NT2/D1 (cell line): ENCODE data around the gene RAPGEF6.

Experiments
- DNase-seq: peaks from one replicate; pipeline ENCODE4 v3.0.0-alpha.2; 2011; ENCODE audit warnings: low read depth, low spot score
- H3K27me3 ChIP-seq: 2 replicates; pipeline ENCODE4 v1.6.0; 2011; ENCODE audit warnings: mild to moderate bottlenecking; ENCODE audit not compliant: insufficient read length, insufficient read depth
- H3K36me3 ChIP-seq: 2 replicates; pipeline ENCODE4 v1.6.1; 2011; ENCODE audit warnings: mild to moderate bottlenecking, low read length, mixed read lengths; ENCODE audit not compliant: insufficient read depth, insufficient read length
- H3K4me1 ChIP-seq: 2 replicates; pipeline ENCODE4 v1.5.1; 2011; ENCODE audit not compliant: insufficient read depth, insufficient read length
- H3K4me3 ChIP-seq: 2 replicates; pipeline ENCODE4 v1.5.1; 2011; ENCODE audit warnings: low read depth; ENCODE audit not compliant: insufficient read length
- H3K9ac ChIP-seq: 2 replicates; pipeline ENCODE4 v1.6.0; 2011; ENCODE audit warnings: low read depth; ENCODE audit not compliant: insufficient read length
- H3K9me3 ChIP-seq: 2 replicates; pipeline ENCODE4 v1.5.1; 2011; ENCODE audit warnings: mild to moderate bottlenecking, low read length; ENCODE audit not compliant: insufficient read depth
- SUZ12 ChIP-seq: IDR thresholded peaks from 2 replicates; pipeline ENCODE4 v1.6.1; 2011; ENCODE audit not compliant: insufficient read length, insufficient read depth; ENCODE audit errors: extremely low read depth
- YY1 ChIP-seq: IDR thresholded peaks from 2 replicates; pipeline ENCODE4 v1.6.1; 2011; ENCODE audit not compliant: insufficient read length, insufficient read depth
- ZNF274 ChIP-seq: IDR thresholded peaks from 2 replicates; pipeline ENCODE4 v1.6.1; 2011; ENCODE audit warnings: mild to moderate bottlenecking, low read depth, low read length

The RAPGEF6 gene

GRCh38 chr5:131639148-131639547 is 4.1 kb upstream of the RAPGEF6 start:
- Histone ChIP-seq H3K4me3 (no peak overlapping the region), H3K9me3 (no peaks in the 10 kb centered on the region), H3K4me1 (no peaks in the 10 kb centered on the region), H3K36me3 (no peaks in the 10 kb centered on the region), H3K9ac (no peak overlapping the region), H3K27me3 (no peaks in the 10 kb centered on the region)
- no peak for TF ChIP-seq SUZ12
- no peak for TF ChIP-seq ZNF274
- no peak for TF ChIP-seq YY1
- no peak for DNase-seq

- Histone ChIP-seq H3K4me3 (no peak overlapping the region), H3K9ac (no peak overlapping the region), H3K36me3 (no peaks in the 10 kb centered on the region), H3K27me3 (no peaks in the 10 kb centered on the region), H3K9me3 (no peaks in the 10 kb centered on the region), H3K4me1 (no peaks in the 10 kb centered on the region)
- TF ChIP-seq SUZ12, result no peak
- no peak for TF ChIP-seq YY1
- no peak for TF ChIP-seq ZNF274
- DNase-seq, result no peak
Observed at GRCh38 chr5:131637694-131638093, 2.7 kb upstream of the RAPGEF6 start.

GRCh38 chr5:131635684-131636572 is 899 bp upstream of the RAPGEF6 start:
- no peak for DNase-seq
- H3K4me1 ChIP-seq, result no peaks in the 10 kb centered on the region
- H3K9ac ChIP-seq, result peak overlapping the region; percentile 71
- H3K9me3 ChIP-seq, result no peaks in the 10 kb centered on the region
- peak overlapping the region; percentile 100 for H3K4me3 ChIP-seq
- no peaks in the 10 kb centered on the region for H3K27me3 ChIP-seq
- peaks cover 3% of the 10 kb centered on the region for H3K36me3 ChIP-seq
- TF ChIP-seq YY1 (no peak), ZNF274 (no peak), SUZ12 (no peak)

GRCh38 chr5:131634666-131634995 is 398 bp downstream of the RAPGEF6 start:
- Histone ChIP-seq H3K9me3 (no peaks in the 10 kb centered on the region), H3K4me3 (peak overlapping the region; percentile 100), H3K36me3 (peaks cover 3% of the 10 kb centered on the region), H3K9ac (peak overlapping the region; percentile 95), H3K4me1 (no peaks in the 10 kb centered on the region), H3K27me3 (no peaks in the 10 kb centered on the region)
- TF ChIP-seq YY1 (no peak), SUZ12 (no peak), ZNF274 (no peak)
- DNase-seq, result peak; percentile 30

- H3K4me1 ChIP-seq, result no peaks in the 10 kb centered on the region
- no peaks in the 10 kb centered on the region for H3K27me3 ChIP-seq
- H3K9ac ChIP-seq, result peak overlapping the region; percentile 95
- DNase-seq, result no peak
- no peaks in the 10 kb centered on the region for H3K9me3 ChIP-seq
- TF ChIP-seq ZNF274, result no peak
- no peak for TF ChIP-seq SUZ12
- no peak for TF ChIP-seq YY1
- H3K36me3 ChIP-seq, result peaks cover 3% of the 10 kb centered on the region
- H3K4me3 ChIP-seq, result peak overlapping the region; percentile 100
Observed at GRCh38 chr5:131634238-131634637, 791 bp downstream of the RAPGEF6 start.

- Histone ChIP-seq H3K4me1 (no peaks in the 10 kb centered on the region), H3K9me3 (no peaks in the 10 kb centered on the region), H3K36me3 (peaks cover 3% of the 10 kb centered on the region), H3K4me3 (peak overlapping the region; percentile 100), H3K9ac (no peak overlapping the region), H3K27me3 (no peaks in the 10 kb centered on the region)
- no peak for TF ChIP-seq SUZ12
- TF ChIP-seq YY1, result no peak
- no peak for TF ChIP-seq ZNF274
- no peak for DNase-seq
Observed at GRCh38 chr5:131633830-131634229, 1.2 kb downstream of the RAPGEF6 start.

- Histone ChIP-seq H3K36me3 (peaks cover 3% of the 10 kb centered on the region), H3K9ac (no peak overlapping the region), H3K9me3 (no peaks in the 10 kb centered on the region), H3K4me3 (no peak overlapping the region), H3K27me3 (no peaks in the 10 kb centered on the region), H3K4me1 (no peaks in the 10 kb centered on the region)
- TF ChIP-seq ZNF274 (no peak), YY1 (no peak), SUZ12 (no peak)
- no peak for DNase-seq
Observed at GRCh38 chr5:131630963-131631350, 4.1 kb downstream of the RAPGEF6 start.
